H1 (cell line): ENCODE measurements around the gene CRHR2. TPM values are rescaled to one million over a fixed set of nuclear protein-coding genes. Genes with fewer than 3 reads are reported as not detected.
A peak's percentile ranks its signal among the peaks of the same experiment; 100 is the strongest.

Source experiments
- CTCF ChIA-PET: fragments of 300-600 bp; sonication (Branson Sonifier 250); formaldehyde crosslinking; loops from one replicate; lab custom pipeline; 2021; ENCODE audit not compliant: partially characterized antibody; lab: Charles Lee
- POLR2A ChIA-PET: fragments of 300-600 bp; sonication (Branson Sonifier 250); formaldehyde crosslinking; loops from one replicate; lab custom pipeline; 2021; ENCODE audit warnings: inconsistent platforms; ENCODE audit not compliant: partially characterized antibody; lab: Charles Lee
- DNase-seq, 2 experiments: peaks; one replicate each; pipeline versions ENCODE4 v3.0.0 to v3.0.0-alpha.2; 2010 to 2022; ENCODE audit warnings: low spot score in 2 of 2, low read depth in 1 of 2, mixed read lengths in 1 of 2
- FAIRE-seq: peaks from 2 replicates; lab custom pipeline; 2011; peaks lifted over from hg19 to GRCh38; lab: Jason Lieb, UNC
- H2AFZ ChIP-seq: 2 replicates; pipeline ENCODE4 v1.8.1; 2012; ENCODE audit warnings: low read length, inconsistent platforms
- H2AK5ac ChIP-seq: 2 replicates; pipeline ENCODE4 v1.6.1; 2013; ENCODE audit warnings: low read depth, low read length
- H2BK120ac ChIP-seq: replicated peaks from 2 replicates; pipeline ENCODE3; 2013; ENCODE audit warnings: low read depth, low read length, inconsistent platforms
- H2BK12ac ChIP-seq: 2 replicates; pipeline ENCODE4 v1.6.1; 2013; ENCODE audit warnings: low read depth, low read length
- H2BK15ac ChIP-seq: 2 replicates; pipeline ENCODE4 v1.6.1; 2013; ENCODE audit warnings: low read length
- H2BK20ac ChIP-seq: 2 replicates; pipeline ENCODE4 v1.6.1; 2013; ENCODE audit warnings: low read length
- H2BK5ac ChIP-seq: 2 replicates; pipeline ENCODE4 v1.6.1; 2013; ENCODE audit warnings: low read depth, low read length
- H3K14ac ChIP-seq: 2 replicates; pipeline ENCODE4 v1.6.1; 2013; ENCODE audit warnings: inconsistent platforms; ENCODE audit not compliant: insufficient read length
- H3K18ac ChIP-seq: 2 replicates; pipeline ENCODE4 v1.6.1; 2013; ENCODE audit warnings: low read length; ENCODE audit errors: extremely low read depth
- H3K23ac ChIP-seq: 2 replicates; pipeline ENCODE4 v1.6.1; 2013; ENCODE audit warnings: inconsistent platforms; ENCODE audit not compliant: insufficient read length
- H3K23me2 ChIP-seq: 2 replicates; pipeline ENCODE4 v1.6.1; 2013; ENCODE audit warnings: low read depth, low read length
- H3K27ac ChIP-seq: 2 replicates; pipeline ENCODE4 v1.6.1; 2011; ENCODE audit warnings: low read depth, low read length, inconsistent platforms
- H3K27me3 ChIP-seq, 4 experiments: replicated peaks in 1 of 4; 1 replicate in 1 of 4; 2 replicates in 3 of 4; pipeline versions ENCODE4 v1.6.1 to v1.8.1; 2011 to 2013; ENCODE audit warnings: low read length in 3 of 4, mild to moderate bottlenecking in 3 of 4, inconsistent platforms in 2 of 4, mixed read lengths in 2 of 4, moderate library complexity in 1 of 4; ENCODE audit not compliant: control insufficient read depth in 3 of 4, insufficient read depth in 3 of 4; ENCODE audit errors: extremely low read depth in 1 of 4
- H3K36me3 ChIP-seq, 4 experiments: 2 replicates each; pipeline versions ENCODE4 v1.6.1 to v1.8.1; 2011 to 2013; ENCODE audit warnings: mild to moderate bottlenecking in 4 of 4, low read length in 3 of 4, moderate library complexity in 2 of 4, control low read depth in 1 of 4, inconsistent platforms in 1 of 4; ENCODE audit not compliant: insufficient read depth in 4 of 4, control insufficient read depth in 2 of 4
- H3K4ac ChIP-seq: replicated peaks from 2 replicates; pipeline ENCODE3; 2013; ENCODE audit warnings: low read length, low read depth, mixed read lengths, inconsistent platforms; ENCODE audit not compliant: insufficient read length
- H3K4me1 ChIP-seq, 4 experiments: replicated peaks in 1 of 4; 1 replicate in 1 of 4; 2 replicates in 3 of 4; pipeline versions ENCODE4 v1.6.1 to v1.8.1; 2011 to 2013; ENCODE audit warnings: low read length in 3 of 4, inconsistent platforms in 2 of 4, mixed read lengths in 1 of 4; ENCODE audit not compliant: insufficient read depth in 4 of 4, control insufficient read depth in 3 of 4
- H3K4me2 ChIP-seq, 2 experiments: 2 replicates each; pipeline versions ENCODE4 v1.6.1 to v1.8.1; 2011 to 2013; ENCODE audit warnings: low read depth in 2 of 2, low read length in 2 of 2, control low read depth in 1 of 2, inconsistent platforms in 1 of 2, mild to moderate bottlenecking in 1 of 2; ENCODE audit not compliant: insufficient read depth in 1 of 2
- H3K4me3 ChIP-seq, 4 experiments: fragments of 200-600, 300-600 bp in 1 of 4; sonication (generic), shearing (Covaris generic), sonication (Bioruptor Twin) in 1 of 4; 2 replicates each; pipeline versions ENCODE4 v1.5.1 to v1.8.1; 2011 to 2016; ENCODE audit warnings: low read length in 4 of 4, low read depth in 3 of 4, control low read depth in 2 of 4, inconsistent platforms in 2 of 4, mild to moderate bottlenecking in 2 of 4, mixed read lengths in 1 of 4, moderate library complexity in 1 of 4; ENCODE audit not compliant: insufficient read depth in 2 of 4; ENCODE audit errors: extremely low read depth in 1 of 4
- H3K56ac ChIP-seq: replicated peaks from 2 replicates; pipeline ENCODE3; 2013; ENCODE audit warnings: low read depth, mild to moderate bottlenecking, mixed read lengths, low read length, inconsistent platforms; ENCODE audit not compliant: insufficient read length
- H3K79me1 ChIP-seq: 2 replicates; pipeline ENCODE4 v1.6.1; 2013; ENCODE audit warnings: low read depth, low read length, control low read depth
- H3K79me2 ChIP-seq, 2 experiments: 2 replicates each; pipeline versions ENCODE4 v1.6.1 to v1.8.1; 2012 to 2013; ENCODE audit warnings: low read length in 2 of 2, mild to moderate bottlenecking in 2 of 2, inconsistent platforms in 1 of 2; ENCODE audit not compliant: insufficient read depth in 2 of 2, control insufficient read depth in 1 of 2
- H3K9ac ChIP-seq, 4 experiments: replicated peaks in 1 of 4; 1 replicate in 1 of 4; 2 replicates in 3 of 4; pipeline versions ENCODE4 v1.6.1 to v1.8.1; 2011 to 2013; ENCODE audit warnings: low read depth in 3 of 4, low read length in 3 of 4, control low read depth in 2 of 4, mild to moderate bottlenecking in 2 of 4, moderate library complexity in 2 of 4, inconsistent platforms in 1 of 4; ENCODE audit errors: extremely low read depth in 1 of 4
- H3K9me3 ChIP-seq, 2 experiments: 2 replicates each; pipeline versions ENCODE4 v1.6.1 to v1.8.1; 2012 to 2013; ENCODE audit warnings: mild to moderate bottlenecking in 2 of 2, moderate library complexity in 2 of 2, control low read depth in 1 of 2, inconsistent platforms in 1 of 2, low read depth in 1 of 2, low read length in 1 of 2, mixed read lengths in 1 of 2; ENCODE audit not compliant: insufficient read depth in 2 of 2
- H4K20me1 ChIP-seq, 2 experiments: replicated peaks in 1 of 2; 2 replicates each; pipeline versions ENCODE3 to v1.8.1; 2011 to 2013; ENCODE audit warnings: inconsistent platforms in 2 of 2, low read length in 2 of 2, mild to moderate bottlenecking in 1 of 2; ENCODE audit not compliant: insufficient read depth in 2 of 2, control insufficient read depth in 1 of 2
- H4K5ac ChIP-seq: 2 replicates; pipeline ENCODE4 v1.6.1; 2013; ENCODE audit warnings: low read length, low read depth, mixed read lengths, inconsistent platforms; ENCODE audit not compliant: insufficient read length
- H4K8ac ChIP-seq: 2 replicates; pipeline ENCODE4 v1.8.0; 2013; ENCODE audit warnings: mild to moderate bottlenecking, moderate library complexity, low read length, inconsistent platforms; ENCODE audit not compliant: insufficient read depth; ENCODE audit errors: extremely low read depth
- H4K91ac ChIP-seq: replicated peaks from 2 replicates; pipeline ENCODE3; 2013; ENCODE audit warnings: low read length, mixed read lengths, inconsistent platforms; ENCODE audit not compliant: insufficient read length
- BRCA1 ChIP-seq: IDR thresholded peaks from 2 replicates; pipeline ENCODE4 v1.6.1; 2012; ENCODE audit warnings: low read depth, low read length, improper control_type of control experiment
- JUN ChIP-seq: IDR thresholded peaks from 2 replicates; pipeline ENCODE4 v1.6.1; 2011; ENCODE audit warnings: low read depth, mild to moderate bottlenecking, improper control_type of control experiment, low read length
- KDM5A ChIP-seq: fragments of 200-600 bp; IDR thresholded peaks from 2 replicates; pipeline ENCODE4 v1.7.1; 2012; ENCODE audit warnings: mild to moderate bottlenecking, low read length, inconsistent platforms, mixed read lengths
- RAD21 ChIP-seq, 2 experiments: IDR thresholded peaks in 1 of 2; conservative IDR thresholded peaks in 1 of 2; 2 replicates each; pipeline ENCODE4 v1.6.1; 2011; ENCODE audit warnings: low read depth in 2 of 2, low read length in 2 of 2, improper control_type of control experiment in 1 of 2, inconsistent platforms in 1 of 2, mild to moderate bottlenecking in 1 of 2, moderate library complexity in 1 of 2
- RXRA ChIP-seq: IDR thresholded peaks from 2 replicates; pipeline ENCODE4 v1.6.1; 2011; ENCODE audit warnings: low read depth, mild to moderate bottlenecking, low read length, moderate library complexity; ENCODE audit not compliant: insufficient read depth
- SP1 ChIP-seq: IDR thresholded peaks from 2 replicates; pipeline ENCODE4 v1.6.1; 2011; ENCODE audit warnings: low read depth, low read length
- YY1 ChIP-seq: IDR thresholded peaks from 2 replicates; pipeline ENCODE4 v1.6.1; 2011; ENCODE audit warnings: low read depth, mild to moderate bottlenecking, low read length
- WGBS, 2 experiments: shearing (Covaris generic) in 1 of 2; methylation state at CpG; one replicate each; pipeline versions ENCODE4 v1.1.6 to v1.1.7; 2013 to 2015; ENCODE audit warnings: low lambda C conversion rate in 2 of 2, mixed read lengths in 2 of 2, inconsistent platforms in 1 of 2, low coverage in 1 of 2, missing lambda C conversion rate in 1 of 2; ENCODE audit not compliant: insufficient replicate concordance in 2 of 2, insufficient coverage in 1 of 2, insufficient read length in 1 of 2; ENCODE audit errors: extremely low coverage in 1 of 2, missing lambda C conversion rate in 1 of 2; 5-methylcytosine and 5-hydroxymethylcytosine counted together
- polyA plus RNA-seq, 7 experiments: library from polyadenylated mRNA; depleted of rRNA in 3 of 7; stranded (reverse) in 5 of 7; unstranded in 2 of 7; fragments of >200 nt in 5 of 7; fragments of 200-250 nt in 2 of 7; gene quantifications; 1 replicate in 5 of 7; 2 replicates in 1 of 7; 4 replicates in 1 of 7; pipeline versions ENCODE4 v1.2.1 to v1.2.3, GENCODE V29; 2011 to 2013; ENCODE audit warnings: missing spikeins in 2 of 7, mixed read lengths in 2 of 7
- total RNA-seq: library from RNA; stranded (reverse); fragmentation: NEBNext Ultra II Directional; extraction: Animal tissue kit (Norgen Biotek cat#: 25700); gene quantifications from 2 replicates; pipeline ENCODE4 v1.2.1, GENCODE V29; 2021

The CRHR2 gene
- total and polyA plus RNA-seq, 2 of the 8 experiments (the other 6 are each of a cell fraction or from before 2014, with no cell fraction given), result 0.37 to 1.3 TPM

DNA sequence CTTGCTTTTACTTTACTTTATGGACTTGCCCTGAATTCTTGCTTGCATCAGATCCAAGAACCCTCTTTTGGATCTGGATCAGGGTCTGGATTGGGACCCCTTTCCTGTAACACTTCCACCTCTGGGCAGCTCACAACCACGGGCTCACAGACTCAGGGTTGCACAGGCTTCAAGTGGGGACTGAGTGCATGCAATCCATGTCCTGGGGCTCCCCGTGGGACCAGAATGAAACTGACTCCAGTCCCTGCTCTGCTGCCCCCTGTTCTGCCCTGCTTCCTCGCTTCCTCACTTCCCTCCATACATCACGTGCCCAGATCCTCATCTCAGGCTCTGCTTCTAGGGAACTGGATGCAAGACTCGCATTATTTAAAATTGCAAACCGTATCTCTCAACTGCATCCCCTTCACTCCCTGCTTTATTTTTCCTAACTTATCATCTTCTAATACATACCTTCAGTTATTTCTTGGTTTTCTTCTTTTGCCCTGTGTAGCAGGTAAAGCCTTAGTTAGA is 46.4 kb upstream of the CRHR2 start:
- Histone ChIP-seq H3K27ac (no peak overlapping the region), H3K4me2 (no peak overlapping the region), H3K9me3 (no peaks in the 10 kb centered on the region), H2BK12ac (no peak overlapping the region), H4K20me1 (no peaks in the 10 kb centered on the region), H2AK5ac (no peak overlapping the region), H3K23ac (no peak overlapping the region), H3K4me3 (no peak overlapping the region), H2BK15ac (0 out of 2 replicates have a peak overlapping the region, but pooled peaks have one; percentile 32), H4K91ac (no peak overlapping the region), H2BK5ac (no peak overlapping the region), H3K23me2 (no peaks in the 10 kb centered on the region), H3K9ac (no peak overlapping the region), H4K5ac (no peak overlapping the region), H4K8ac (no peak overlapping the region), H3K18ac (no peak overlapping the region), H2BK20ac (0 out of 2 replicates have a peak overlapping the region, but pooled peaks have one; percentile 36), H2BK120ac (no peak overlapping the region), H3K14ac (no peak overlapping the region), H3K4me1 (peaks cover 0 to 19% (median 11%) of the 10 kb centered on the region in 4 experiments; a peak in 6 of 7 replicates), H3K27me3 (no peaks in the 10 kb centered on the region; a peak in 2 of 7 replicates), H3K79me1 (no peaks in the 10 kb centered on the region; the same call in 1 of the 2 replicates), H3K56ac (no peak overlapping the region), H3K4ac (no peak overlapping the region), H3K36me3 (no peaks in the 10 kb centered on the region), H3K79me2 (no peaks in the 10 kb centered on the region), H2AFZ (no peak overlapping the region)
- WGBS, 2 experiments, result 73 to 100% methylated on average over 1 to 6 of the region's 6 CpGs
- CTCF ChIA-PET, result interaction anchor here (1.1 to 4.9 kb wide), 4 partner anchors 11 to 31 kb away, joined by 3 to 56 read pairs (median 11); no protein-coding TSS in a partner anchor
- POLR2A ChIA-PET, result interaction anchor here (0.6 to 1.0 kb wide), 2 partner anchors 51 to 62 kb away, joined by 3 read pairs; no protein-coding TSS in a partner anchor
- FAIRE-seq, result no peak
- no peak for DNase-seq
- no peak for TF ChIP-seq KDM5A
- TF ChIP-seq RAD21 (IDR thresholded peaks at IDR 0.05 in 1 of 2, conservative IDR thresholded peaks at IDR 0.05 in 1 of 2; ENCODE audit: low read depth in 2 of 2, low read length in 2 of 2), result no peak
- no peak for TF ChIP-seq YY1
- no peak for TF ChIP-seq BRCA1
- no peak for TF ChIP-seq RXRA
- TF ChIP-seq JUN, result no peak
- no peak for TF ChIP-seq SP1
